Caco-2 (cell line): ENCODE data around the gene HSPA8. TPM values are rescaled to one million over a fixed set of nuclear protein-coding genes. Genes with fewer than 3 reads are reported as not detected.

ENCODE experiments used
- BruUV-seq: library from RNA; stranded (reverse); fragments of 400-500 nt; replicated peaks from 2 replicates; lab custom pipeline; 2021; lab: Mats Ljungman, UMichigan
- CTCF ChIA-PET: fragments of 300-600 bp; sonication (Branson Sonifier 250); formaldehyde crosslinking; loops from one replicate; lab custom pipeline; 2022; ENCODE audit warnings: antibody characterized with exemption; lab: Charles Lee
- POLR2A ChIA-PET: fragments of 300-600 bp; sonication (Branson Sonifier 250); formaldehyde crosslinking; loops from one replicate; lab custom pipeline; 2022; ENCODE audit warnings: antibody characterized with exemption; lab: Charles Lee
- DNase-seq, 2 experiments: peaks; one replicate each; pipeline versions ENCODE4 v3.0.0 to v3.0.0-alpha.2; 2020 to 2022
- H3K27me3 ChIP-seq: replicated peaks from 2 replicates; pipeline ENCODE4 v1.6.0; 2011; ENCODE audit warnings: low read length; ENCODE audit not compliant: control insufficient read depth, insufficient read depth
- H3K36me3 ChIP-seq: 2 replicates; pipeline ENCODE4 v1.5.1; 2011; ENCODE audit warnings: low read length; ENCODE audit not compliant: control insufficient read depth, insufficient read depth
- H3K4me1 ChIP-seq: fragments of 250-450 bp; sonication (Bioruptor Pico); 2 replicates; pipeline ENCODE4 v1.5.1; 2020; ENCODE audit warnings: mild to moderate bottlenecking
- H3K4me3 ChIP-seq: 2 replicates; pipeline ENCODE4 v1.5.1; 2011; ENCODE audit warnings: low read depth, mild to moderate bottlenecking, control low read depth, low read length
- H3K9me3 ChIP-seq: fragments of 250-450 bp; sonication (Bioruptor Pico); 2 replicates; pipeline ENCODE4 v1.5.1; 2020; ENCODE audit warnings: mild to moderate bottlenecking, moderate library complexity
- H3K27ac Mint-ChIP-seq: one replicate; pipeline ENCODE4 v1.8.0; 2022; ENCODE audit warnings: mixed read lengths; ENCODE audit not compliant: unreplicated experiment
- H3K27me3 Mint-ChIP-seq: one replicate; pipeline ENCODE4 v1.8.0; 2022; ENCODE audit warnings: mixed read lengths; ENCODE audit not compliant: insufficient read depth, unreplicated experiment
- H3K36me3 Mint-ChIP-seq: one replicate; pipeline ENCODE4 v1.8.0; 2022; ENCODE audit warnings: mild to moderate bottlenecking, mixed read lengths; ENCODE audit not compliant: insufficient read depth, unreplicated experiment
- H3K4me1 Mint-ChIP-seq: one replicate; pipeline ENCODE4 v1.8.0; 2022; ENCODE audit warnings: low read depth, mixed read lengths; ENCODE audit not compliant: unreplicated experiment
- H3K4me3 Mint-ChIP-seq: one replicate; pipeline ENCODE4 v1.8.0; 2022; ENCODE audit warnings: mild to moderate bottlenecking, moderate library complexity, mixed read lengths; ENCODE audit not compliant: unreplicated experiment
- H3K9me3 Mint-ChIP-seq: one replicate; pipeline ENCODE4 v1.8.0; 2022; ENCODE audit warnings: mixed read lengths; ENCODE audit not compliant: unreplicated experiment
- CTCF ChIP-seq, 2 experiments: fragments of 200-600 bp in 1 of 2; IDR thresholded peaks; 1 replicate in 1 of 2; 2 replicates in 1 of 2; pipeline versions ENCODE4 v1.5.1 to v1.8.0; 2011 to 2022; ENCODE audit warnings: antibody characterized with exemption in 1 of 2, control low read depth in 1 of 2, inconsistent platforms in 1 of 2, low read depth in 1 of 2, low read length in 1 of 2, mild to moderate bottlenecking in 1 of 2, moderate library complexity in 1 of 2; ENCODE audit not compliant: insufficient read depth in 1 of 2, severe bottlenecking in 1 of 2, unreplicated experiment in 1 of 2
- intact Hi-C: fragments of 100-400 bp; cut with micrococcal nuclease; formaldehyde crosslinking; loops from one replicate; pipeline ENCODE4 v1.10.0; 2022; ENCODE audit not compliant: unreplicated experiment
- total RNA-seq: library from RNA; stranded (reverse); gene quantifications from 2 replicates; pipeline ENCODE4 v1.2.3, GENCODE V29; 2022

The HSPA8 gene
- total RNA-seq, 1 experiment from 2014 or later = 1,923 TPM

GRCh38 chr11:123033895-123034294, 28.0 kb downstream of the HSPA8 start:
- DNase-seq = no peak
- TF ChIP-seq CTCF (IDR thresholded peaks at IDR 0.05; ENCODE audit: insufficient read depth in 1 of 2, low read depth in 1 of 2, low read length in 1 of 2, severe bottlenecking in 1 of 2, unreplicated experiment in 1 of 2) = no peak
- no TSS peak for BruUV-seq
- Mint-ChIP-seq H3K4me3 (no peak overlapping the region), H3K9me3 (no peaks in the 10 kb centered on the region), H3K36me3 (no peaks in the 10 kb centered on the region), H3K4me1 (no peaks in the 10 kb centered on the region), H3K27ac (no peak overlapping the region), H3K27me3 (no peaks in the 10 kb centered on the region)
- Histone ChIP-seq H3K27me3 (0 out of 2 replicates have a peak, but pooled peaks cover 2% of the 10 kb centered on the region), H3K4me1 (no peaks in the 10 kb centered on the region), H3K4me3 (no peak overlapping the region), H3K9me3 (no peaks in the 10 kb centered on the region), H3K36me3 (no peaks in the 10 kb centered on the region)
- ChIA-PET CTCF (interaction anchor here (1.1 to 1.5 kb wide), 3 partner anchors 11 to 227 kb away, joined by 4 read pairs; no protein-coding TSS in a partner anchor), POLR2A (interaction anchor here (0.6 kb wide), 1 partner anchor 21 kb away, joined by 7 read pairs; no protein-coding TSS in a partner anchor)
- intact Hi-C loops = no loop called here

GRCh38 chr11:123030517-123030916, 31.4 kb downstream of the HSPA8 start:
- no peak for TF ChIP-seq CTCF (IDR thresholded peaks at IDR 0.05; ENCODE audit: insufficient read depth in 1 of 2, low read depth in 1 of 2, low read length in 1 of 2, severe bottlenecking in 1 of 2, unreplicated experiment in 1 of 2)
- Mint-ChIP-seq H3K27me3 (peaks cover 6% of the 10 kb centered on the region), H3K4me3 (no peak overlapping the region), H3K4me1 (no peaks in the 10 kb centered on the region), H3K36me3 (no peaks in the 10 kb centered on the region), H3K9me3 (no peaks in the 10 kb centered on the region), H3K27ac (no peak overlapping the region)
- no peak for DNase-seq
- intact Hi-C loops = no loop called here
- no peaks in the 10 kb centered on the region for H3K36me3 ChIP-seq
- BruUV-seq = no TSS peak
- 0 out of 2 replicates have a peak, but pooled peaks cover 2% of the 10 kb centered on the region for H3K27me3 ChIP-seq
- H3K9me3 ChIP-seq = no peaks in the 10 kb centered on the region
- CTCF ChIA-PET = interaction anchor here (1.0 kb wide), 1 partner anchor 10 kb away, joined by 3 read pairs; no protein-coding TSS in a partner anchor
- H3K4me1 ChIP-seq = no peaks in the 10 kb centered on the region
- POLR2A ChIA-PET = no interaction called here
- H3K4me3 ChIP-seq = no peak overlapping the region

GRCh38 chr11:123020968-123021367, 41.0 kb downstream of the HSPA8 start:
- no peaks in the 10 kb centered on the region for H3K9me3 Mint-ChIP-seq
- no peak overlapping the region for H3K27ac Mint-ChIP-seq
- intact Hi-C loops = loop anchor here (5.0 kb wide), 3 partner anchors 224 to 439 kb away; no protein-coding TSS in a partner anchor
- peaks cover 20% of the 10 kb centered on the region for H3K27me3 Mint-ChIP-seq
- H3K27me3 ChIP-seq = no peaks in the 10 kb centered on the region; the same call in 1 of the 2 replicates
- peaks cover 6% of the 10 kb centered on the region for H3K4me1 Mint-ChIP-seq
- H3K9me3 ChIP-seq = no peaks in the 10 kb centered on the region
- no TSS peak for BruUV-seq
- no peaks in the 10 kb centered on the region for H3K4me1 ChIP-seq
- no peak overlapping the region for H3K4me3 Mint-ChIP-seq
- DNase-seq = peak; percentile 53 to 59
- H3K4me3 ChIP-seq = no peak overlapping the region
- ChIA-PET CTCF (interaction anchor here (0.6 to 1.9 kb wide), 34 partner anchors 8 to 321 kb away, joined by 3 to 25 read pairs (median 3); partner anchors contain the start of genes BSX, HSPA8 and JHY), POLR2A (no interaction called here)
- no peaks in the 10 kb centered on the region for H3K36me3 ChIP-seq
- TF ChIP-seq CTCF (IDR thresholded peaks at IDR 0.05; ENCODE audit: insufficient read depth in 1 of 2, low read depth in 1 of 2, low read length in 1 of 2, severe bottlenecking in 1 of 2, unreplicated experiment in 1 of 2) = peak; percentile 79
- no peaks in the 10 kb centered on the region for H3K36me3 Mint-ChIP-seq
